Colonic mucosa (tissue), 4 donors: Measurements from ENCODE around the gene NDUFC1. TPM values are rescaled to one million over a fixed set of nuclear protein-coding genes. Genes with fewer than 3 reads are reported as not detected.

Source experiments
- DNase-seq: peaks from one replicate; pipeline ENCODE4 v3.0.0-alpha.2; 2020
- H3K27ac ChIP-seq: fragments of 200-600 bp; one replicate; pipeline ENCODE4 v1.8.0; 2021
- H3K27me3 ChIP-seq: fragments of 200-600 bp; one replicate; pipeline ENCODE4 v1.8.0; 2021
- H3K36me3 ChIP-seq: fragments of 200-600 bp; one replicate; pipeline ENCODE4 v1.8.0; 2021
- H3K4me1 ChIP-seq: fragments of 200-600 bp; one replicate; pipeline ENCODE4 v1.8.0; 2021; ENCODE audit warnings: mild to moderate bottlenecking
- H3K4me3 ChIP-seq: fragments of 200-600 bp; one replicate; pipeline ENCODE4 v1.8.0; 2021
- H3K9ac ChIP-seq, 2 donors: one replicate each; pipeline ENCODE4 v1.7.0; 2013; ENCODE audit warnings: control low read depth in 2 of 2, low read depth in 2 of 2, low read length in 2 of 2
- H3K9me3 ChIP-seq: fragments of 200-600 bp; one replicate; pipeline ENCODE4 v1.8.0; 2021
- CTCF ChIP-seq: fragments of 200-600 bp; IDR thresholded peaks from one replicate; pipeline ENCODE4 v1.8.0; 2022; ENCODE audit warnings: antibody characterized with exemption, mild to moderate bottlenecking
- intact Hi-C: fragments of 100-400 bp; cut with DNase I; formaldehyde crosslinking; loops from one replicate; pipeline ENCODE4 v1.14.1; 2022
- total RNA-seq, 2 donors: library from RNA; stranded (reverse); fragmentation: NEBNext Ultra II Directional in 1 of 2; extraction: Animal tissue kit (Norgen Biotek cat#: 25700) in 1 of 2; gene quantifications; one replicate each; pipeline ENCODE4 v1.2.1, GENCODE V29; 2021
- donor health status: healthy.
- donor health status: DM: no; HTN: no; CAD: no.
- donor health status: DM: no; HTN: no; CAD: no.

The NDUFC1 gene
- total RNA-seq, 2 donors from 2014 or later = 82.1 to 89.9 TPM

- no peak for DNase-seq
- no peaks in the 10 kb centered on the region for H3K36me3 ChIP-seq
- intact Hi-C loops = no loop called here
- TF ChIP-seq CTCF = no peak
- no peaks in the 10 kb centered on the region for H3K4me1 ChIP-seq
- H3K4me3 ChIP-seq = no peak overlapping the region
- no peak overlapping the region for H3K27ac ChIP-seq
- H3K9ac ChIP-seq = no peak overlapping the region
- H3K9me3 ChIP-seq = no peaks in the 10 kb centered on the region
- H3K27me3 ChIP-seq = peaks cover 9% of the 10 kb centered on the region
Measured at GRCh38 chr4:139273835-139274234, 28.4 kb downstream of the NDUFC1 start.

GRCh38 chr4:139267301-139267700 is 35.0 kb downstream of the NDUFC1 start:
- Histone ChIP-seq H3K9ac (no peak overlapping the region), H3K4me1 (no peaks in the 10 kb centered on the region), H3K27ac (no peak overlapping the region), H3K4me3 (no peak overlapping the region), H3K27me3 (no peaks in the 10 kb centered on the region), H3K9me3 (no peaks in the 10 kb centered on the region), H3K36me3 (no peaks in the 10 kb centered on the region)
- intact Hi-C loops = no loop called here
- DNase-seq = no peak
- TF ChIP-seq CTCF = no peak

- no peaks in the 10 kb centered on the region for H3K27me3 ChIP-seq
- H3K4me3 ChIP-seq = peak overlapping the region; percentile 18
- no peaks in the 10 kb centered on the region for H3K4me1 ChIP-seq
- peak overlapping the region; percentile 16 to 49 for H3K9ac ChIP-seq
- peak overlapping the region; percentile 30 for H3K27ac ChIP-seq
- no peak for TF ChIP-seq CTCF
- H3K36me3 ChIP-seq = no peaks in the 10 kb centered on the region
- no peaks in the 10 kb centered on the region for H3K9me3 ChIP-seq
- intact Hi-C loops = no loop called here
- DNase-seq = peak; percentile 75
Measured at GRCh38 chr4:139266583-139267257, 35.6 kb downstream of the NDUFC1 start.

GRCh38 chr4:139266208-139266582 is 36.1 kb downstream of the NDUFC1 start:
- no peaks in the 10 kb centered on the region for H3K9me3 ChIP-seq
- intact Hi-C loops = no loop called here
- H3K4me3 ChIP-seq = peak overlapping the region; percentile 18
- no peak for TF ChIP-seq CTCF
- no peak for DNase-seq
- H3K4me1 ChIP-seq = no peaks in the 10 kb centered on the region
- peak overlapping the region; percentile 30 for H3K27ac ChIP-seq
- no peaks in the 10 kb centered on the region for H3K36me3 ChIP-seq
- no peaks in the 10 kb centered on the region for H3K27me3 ChIP-seq
- peak overlapping the region in 1 of 2 donors; percentile 16 for H3K9ac ChIP-seq

GRCh38 chr4:139265654-139266053 is 36.6 kb downstream of the NDUFC1 start:
- no peak overlapping the region for H3K9ac ChIP-seq
- H3K9me3 ChIP-seq = no peaks in the 10 kb centered on the region
- H3K4me1 ChIP-seq = no peaks in the 10 kb centered on the region
- H3K27ac ChIP-seq = no peak overlapping the region
- no peaks in the 10 kb centered on the region for H3K36me3 ChIP-seq
- H3K27me3 ChIP-seq = no peaks in the 10 kb centered on the region
- no peak for TF ChIP-seq CTCF
- DNase-seq = no peak
- no peak overlapping the region for H3K4me3 ChIP-seq
- intact Hi-C loops = no loop called here
